HepG2 (cell line): Measurements from ENCODE around the gene DCP1B. TPM values are rescaled to one million over a fixed set of nuclear protein-coding genes. Genes with fewer than 3 reads are reported as not detected.

Source experiments
- ATAC-seq: fragments of 200-7000 bp; cut with Tn5 transposase; 3 replicates; pipeline ENCODE4 v1.9.1; 2020; ENCODE audit warnings: mild to moderate bottlenecking, moderate library complexity
- BruUV-seq: library from RNA; stranded (reverse); fragments of 400-500 nt; replicated peaks from 2 replicates; lab custom pipeline; 2021; lab: Mats Ljungman, UMichigan
- CTCF ChIA-PET: fragments of 300-600 bp; formaldehyde crosslinking; extraction: SDS; loops from one replicate; lab custom pipeline; 2021; ENCODE audit warnings: low total read pairs, inconsistent platforms, low intra/inter-chr PET ratio; lab: Yijun Ruan, JAX
- POLR2A ChIA-PET: fragments of 350-600 bp; sonication (Branson Sonifier 250); formaldehyde crosslinking; loops from one replicate; lab custom pipeline; 2020; ENCODE audit warnings: antibody characterized with exemption, inconsistent platforms; lab: Yijun Ruan, JAX
- DNase-seq: peaks from one replicate; pipeline ENCODE4 v3.0.0-alpha.2; 2015; ENCODE audit warnings: low spot score
- FAIRE-seq: peaks from 3 replicates; lab custom pipeline; 2011; peaks lifted over from hg19 to GRCh38; lab: Jason Lieb, UNC
- H2AFZ ChIP-seq: one replicate; pipeline ENCODE4 v1.6.1; 2011; ENCODE audit warnings: low read length, inconsistent platforms
- H3K27ac ChIP-seq: fragments of 300-600 bp; 3 replicates; pipeline ENCODE4 v1.8.0; 2011; ENCODE audit warnings: mixed run types, mild to moderate bottlenecking, mixed read lengths, low read length, inconsistent platforms; ENCODE audit not compliant: insufficient read depth; ENCODE audit errors: extremely low read length
- H3K27me3 ChIP-seq, 2 experiments: fragments of 200-600 bp in 1 of 2; 2 replicates in 1 of 2; 3 replicates in 1 of 2; pipeline versions ENCODE4 v1.6.0 to v1.8.0; 2011; ENCODE audit warnings: low read length in 2 of 2, mild to moderate bottlenecking in 2 of 2, moderate library complexity in 2 of 2, inconsistent platforms in 1 of 2; ENCODE audit not compliant: insufficient read depth in 2 of 2, control insufficient read depth in 1 of 2
- H3K36me3 ChIP-seq, 2 experiments: fragments of 200-600 bp in 1 of 2; replicated peaks in 1 of 2; 2 replicates in 1 of 2; 3 replicates in 1 of 2; pipeline versions ENCODE4 v1.5.1 to v1.8.0; 2011; ENCODE audit warnings: low read length in 2 of 2, inconsistent platforms in 1 of 2; ENCODE audit not compliant: insufficient read depth in 2 of 2, control insufficient read depth in 1 of 2
- H3K4me1 ChIP-seq: 2 replicates; pipeline ENCODE4 v1.5.1; 2012; ENCODE audit warnings: low read length, inconsistent platforms; ENCODE audit not compliant: insufficient read depth
- H3K4me2 ChIP-seq: 2 replicates; pipeline ENCODE4 v1.6.0; 2011; ENCODE audit warnings: low read depth, low read length, inconsistent platforms
- H3K4me3 ChIP-seq, 3 experiments: fragments of 200-600 bp in 1 of 3; sonication (generic), shearing (Covaris generic) in 1 of 3; replicated peaks in 1 of 3; 2 replicates each; pipeline ENCODE4 v1.5.1; 2011 to 2016; ENCODE audit warnings: low read length in 3 of 3, inconsistent platforms in 2 of 3, low read depth in 2 of 3, mild to moderate bottlenecking in 2 of 3, control low read depth in 1 of 3, mixed read lengths in 1 of 3; ENCODE audit not compliant: insufficient read depth in 1 of 3
- H3K79me2 ChIP-seq: one replicate; pipeline ENCODE4 v1.6.1; 2011; ENCODE audit warnings: low read length, inconsistent platforms; ENCODE audit not compliant: insufficient read depth
- H3K9ac ChIP-seq: 2 replicates; pipeline ENCODE4 v1.6.0; 2011; ENCODE audit warnings: mild to moderate bottlenecking, low read depth, low read length, inconsistent platforms; ENCODE audit not compliant: insufficient read depth
- H3K9me3 ChIP-seq: 2 replicates; pipeline ENCODE4 v1.5.1; 2012; ENCODE audit warnings: mild to moderate bottlenecking, low read length
- H4K20me1 ChIP-seq: 2 replicates; pipeline ENCODE4 v1.6.0; 2011; ENCODE audit warnings: inconsistent platforms, mild to moderate bottlenecking, low read length, moderate library complexity; ENCODE audit not compliant: insufficient read depth
- LBX2 ChIP-seq: sonication (generic); formaldehyde crosslinking; IDR thresholded peaks from 2 replicates; pipeline ENCODE4 v1.5.0; 2020; ENCODE audit warnings: missing genetic modification reagents, mild to moderate bottlenecking, borderline replicate concordance
- LCORL ChIP-seq, 2 experiments: fragments of 450-650 bp in 1 of 2; sonication (generic) in 1 of 2; formaldehyde crosslinking in 1 of 2; IDR thresholded peaks; 2 replicates each; pipeline versions ENCODE4 v1.5.0 to v1.6.1; 2017 to 2020; ENCODE audit warnings: antibody characterized with exemption in 1 of 2, missing genetic modification reagents in 1 of 2
- SP4 ChIP-seq: sonication (generic); formaldehyde crosslinking; IDR thresholded peaks from 2 replicates; pipeline ENCODE4 v1.8.1; 2023; ENCODE audit warnings: mild to moderate bottlenecking, missing genetic modification reagents
- TBP ChIP-seq: sonication (generic); formaldehyde crosslinking; IDR thresholded peaks from 2 replicates; pipeline ENCODE4 v1.5.0; 2020; ENCODE audit warnings: missing genetic modification reagents
- ZNF530 ChIP-seq: sonication (generic); formaldehyde crosslinking; IDR thresholded peaks from 2 replicates; pipeline ENCODE4 v1.5.0; 2020; ENCODE audit warnings: low read depth, mild to moderate bottlenecking, missing genetic modification reagents
- WGBS: methylation state at CpG from one replicate; pipeline ENCODE4 v1.1.6; 2017; ENCODE audit warnings: low lambda C conversion rate; 5-methylcytosine and 5-hydroxymethylcytosine counted together
- in situ Hi-C: cut with HindIII; loops from 2 replicates; pipeline ENCODE4 v1.10.0; 2017; ENCODE audit warnings: low pct_unique_long_range_greater_than_20kb; ENCODE audit not compliant: extremely low pct_ligation_motif_present
- intact Hi-C: fragments of 100-400 bp; cut with micrococcal nuclease; formaldehyde crosslinking; loops from one replicate; pipeline ENCODE4 v1.10.0; 2022; ENCODE audit not compliant: unreplicated experiment
- polyA plus RNA-seq, 8 experiments: library from polyadenylated mRNA; depleted of rRNA in 3 of 8; stranded (reverse) in 7 of 8; unstranded in 1 of 8; fragments of >200 nt; fragmentation: Illumina TruSeq in 4 of 8; extraction: Trizol in 4 of 8; gene quantifications; 2 replicates each; pipeline versions ENCODE4 v1.2.1 to v1.2.3, GENCODE V29; 2011 to 2016; ENCODE audit warnings: low read depth in 4 of 8, missing spikeins in 1 of 8, mixed read lengths in 1 of 8; ENCODE audit not compliant: insufficient read depth in 1 of 8
- total RNA-seq, 5 experiments: library from RNA; depleted of rRNA; stranded (reverse); fragments of >200 nt; fragmentation: Illumina TruSeq; extraction: Trizol; gene quantifications; 2 replicates each; pipeline ENCODE4 v1.2.3, GENCODE V29; 2016; ENCODE audit warnings: low read depth in 1 of 5
- TF ChIP-seq, protein P1 (sequence below): sonication (generic); formaldehyde crosslinking; IDR thresholded peaks from 2 replicates; pipeline ENCODE4 v1.4.0; 2020; ENCODE audit warnings: missing genetic modification reagents

The DCP1B gene
- total and polyA plus RNA-seq, 2 of the 13 experiments (the other 11 are each of a cell fraction or from before 2014, with no cell fraction given), result 11.4 to 27.2 TPM

GRCh38 chr12:1917172-1918070, 86.8 kb downstream of the DCP1B start:
- Histone ChIP-seq H3K27me3 (peaks cover 11 to 54% of the 10 kb centered on the region in 2 experiments), H3K4me2 (no peak overlapping the region), H3K27ac (no peak overlapping the region), H3K9ac (no peak overlapping the region), H3K4me3 (no peak overlapping the region), H3K9me3 (no peaks in the 10 kb centered on the region), H3K4me1 (peaks cover 18% of the 10 kb centered on the region; the same call in 1 of the 2 replicates), H3K79me2 (no peaks in the 10 kb centered on the region), H4K20me1 (no peaks in the 10 kb centered on the region), H3K36me3 (no peaks in the 10 kb centered on the region), H2AFZ (no peak overlapping the region)
- in situ Hi-C loops (no loop called here), intact Hi-C loops (no loop called here)
- ATAC-seq (no peak), FAIRE-seq (no peak), DNase-seq (no peak)
- TF ChIP-seq TBP (CRISPR knock-in tag), result no peak
- TF ChIP-seq ZNF530 (CRISPR knock-in tag), result no peak
- no peak for TF ChIP-seq LBX2
- TF ChIP-seq, protein P1, sequence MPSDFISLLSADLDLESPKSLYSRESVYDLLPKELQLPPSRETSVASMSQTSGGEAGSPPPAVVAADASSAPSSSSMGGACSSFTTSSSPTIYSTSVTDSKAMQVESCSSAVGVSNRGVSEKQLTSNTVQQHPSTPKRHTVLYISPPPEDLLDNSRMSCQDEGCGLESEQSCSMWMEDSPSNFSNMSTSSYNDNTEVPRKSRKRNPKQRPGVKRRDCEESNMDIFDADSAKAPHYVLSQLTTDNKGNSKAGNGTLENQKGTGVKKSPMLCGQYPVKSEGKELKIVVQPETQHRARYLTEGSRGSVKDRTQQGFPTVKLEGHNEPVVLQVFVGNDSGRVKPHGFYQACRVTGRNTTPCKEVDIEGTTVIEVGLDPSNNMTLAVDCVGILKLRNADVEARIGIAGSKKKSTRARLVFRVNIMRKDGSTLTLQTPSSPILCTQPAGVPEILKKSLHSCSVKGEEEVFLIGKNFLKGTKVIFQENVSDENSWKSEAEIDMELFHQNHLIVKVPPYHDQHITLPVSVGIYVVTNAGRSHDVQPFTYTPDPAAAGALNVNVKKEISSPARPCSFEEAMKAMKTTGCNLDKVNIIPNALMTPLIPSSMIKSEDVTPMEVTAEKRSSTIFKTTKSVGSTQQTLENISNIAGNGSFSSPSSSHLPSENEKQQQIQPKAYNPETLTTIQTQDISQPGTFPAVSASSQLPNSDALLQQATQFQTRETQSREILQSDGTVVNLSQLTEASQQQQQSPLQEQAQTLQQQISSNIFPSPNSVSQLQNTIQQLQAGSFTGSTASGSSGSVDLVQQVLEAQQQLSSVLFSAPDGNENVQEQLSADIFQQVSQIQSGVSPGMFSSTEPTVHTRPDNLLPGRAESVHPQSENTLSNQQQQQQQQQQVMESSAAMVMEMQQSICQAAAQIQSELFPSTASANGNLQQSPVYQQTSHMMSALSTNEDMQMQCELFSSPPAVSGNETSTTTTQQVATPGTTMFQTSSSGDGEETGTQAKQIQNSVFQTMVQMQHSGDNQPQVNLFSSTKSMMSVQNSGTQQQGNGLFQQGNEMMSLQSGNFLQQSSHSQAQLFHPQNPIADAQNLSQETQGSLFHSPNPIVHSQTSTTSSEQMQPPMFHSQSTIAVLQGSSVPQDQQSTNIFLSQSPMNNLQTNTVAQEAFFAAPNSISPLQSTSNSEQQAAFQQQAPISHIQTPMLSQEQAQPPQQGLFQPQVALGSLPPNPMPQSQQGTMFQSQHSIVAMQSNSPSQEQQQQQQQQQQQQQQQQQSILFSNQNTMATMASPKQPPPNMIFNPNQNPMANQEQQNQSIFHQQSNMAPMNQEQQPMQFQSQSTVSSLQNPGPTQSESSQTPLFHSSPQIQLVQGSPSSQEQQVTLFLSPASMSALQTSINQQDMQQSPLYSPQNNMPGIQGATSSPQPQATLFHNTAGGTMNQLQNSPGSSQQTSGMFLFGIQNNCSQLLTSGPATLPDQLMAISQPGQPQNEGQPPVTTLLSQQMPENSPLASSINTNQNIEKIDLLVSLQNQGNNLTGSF (CRISPR knock-in tag), result no peak
- no peak for TF ChIP-seq LCORL (IDR thresholded peaks at IDR 0.05)
- TF ChIP-seq LCORL (CRISPR knock-in tag; IDR thresholded peaks at IDR 0.05), result no peak
- no peak for TF ChIP-seq SP4 (CRISPR knock-in tag)
- ChIA-PET CTCF (no interaction called here), POLR2A (no interaction called here)
- no TSS peak for BruUV-seq
- WGBS, result 69% methylated on average over 14 of the region's 22 CpGs
